Endothelial cell of umbilical vein (primary cell): Measurements from ENCODE around the gene IQGAP2.

Source experiments
- POLR2A ChIP-seq: IDR thresholded peaks from 2 replicates; pipeline ENCODE4 v1.6.1; 2012; ENCODE audit warnings: low read depth, mild to moderate bottlenecking, control low read depth, low read length
- POLR2AphosphoS5 ChIP-seq: IDR thresholded peaks from 2 replicates; pipeline ENCODE4 v1.6.1; 2012; ENCODE audit warnings: low read depth, mild to moderate bottlenecking, control low read depth, low read length, moderate library complexity; ENCODE audit not compliant: insufficient read depth
- TF ChIP-seq, protein P1 (sequence below), 2 donors: IDR thresholded peaks; 1 replicate in 1 of 2; 2 replicates in 1 of 2; pipeline ENCODE4 v1.5.1; 2011; ENCODE audit warnings: low read length in 2 of 2, mild to moderate bottlenecking in 2 of 2, moderate library complexity in 2 of 2, control low read depth in 1 of 2, inconsistent platforms in 1 of 2, low read depth in 1 of 2; ENCODE audit not compliant: insufficient read depth in 1 of 2; ENCODE audit errors: extremely low read depth in 1 of 2

DNA sequence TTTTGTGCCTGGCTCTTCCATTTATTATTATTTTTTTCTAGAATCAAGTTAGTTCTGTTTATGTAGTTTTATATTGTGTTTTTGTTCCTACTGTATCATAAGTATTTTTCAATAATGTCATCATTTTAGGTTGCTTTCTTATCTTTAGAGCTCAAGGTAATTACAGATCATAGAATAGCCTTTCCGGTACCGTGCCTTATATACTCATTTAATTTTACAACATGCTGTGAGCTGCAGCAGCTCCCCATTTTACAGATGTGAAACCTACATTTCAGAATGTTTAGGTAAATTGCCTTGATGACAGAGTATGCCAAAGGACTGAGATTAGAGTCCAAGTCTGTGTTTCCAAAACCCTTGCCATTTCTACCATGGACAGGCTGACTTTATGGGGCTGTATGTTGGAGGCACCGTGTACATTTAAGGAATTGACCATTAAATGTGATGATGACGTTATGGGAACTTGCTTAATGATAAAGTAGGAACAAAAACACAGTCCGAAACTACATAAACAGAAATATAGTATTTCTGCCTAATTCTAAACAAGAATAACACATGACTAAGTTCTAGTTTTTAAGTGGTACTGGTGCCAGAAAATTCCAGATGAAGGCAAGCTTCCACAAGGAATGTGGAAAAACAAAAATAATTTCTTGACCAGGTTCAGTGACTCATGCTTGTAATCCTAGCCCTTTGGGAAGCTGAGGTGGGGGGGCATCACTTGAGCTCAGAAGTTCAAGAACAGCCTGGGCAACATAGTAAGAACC lies 97.7 kb downstream of the IQGAP2 start:
- TF ChIP-seq POLR2A (no peak), POLR2AphosphoS5 (no peak)
- TF ChIP-seq, protein P1, sequence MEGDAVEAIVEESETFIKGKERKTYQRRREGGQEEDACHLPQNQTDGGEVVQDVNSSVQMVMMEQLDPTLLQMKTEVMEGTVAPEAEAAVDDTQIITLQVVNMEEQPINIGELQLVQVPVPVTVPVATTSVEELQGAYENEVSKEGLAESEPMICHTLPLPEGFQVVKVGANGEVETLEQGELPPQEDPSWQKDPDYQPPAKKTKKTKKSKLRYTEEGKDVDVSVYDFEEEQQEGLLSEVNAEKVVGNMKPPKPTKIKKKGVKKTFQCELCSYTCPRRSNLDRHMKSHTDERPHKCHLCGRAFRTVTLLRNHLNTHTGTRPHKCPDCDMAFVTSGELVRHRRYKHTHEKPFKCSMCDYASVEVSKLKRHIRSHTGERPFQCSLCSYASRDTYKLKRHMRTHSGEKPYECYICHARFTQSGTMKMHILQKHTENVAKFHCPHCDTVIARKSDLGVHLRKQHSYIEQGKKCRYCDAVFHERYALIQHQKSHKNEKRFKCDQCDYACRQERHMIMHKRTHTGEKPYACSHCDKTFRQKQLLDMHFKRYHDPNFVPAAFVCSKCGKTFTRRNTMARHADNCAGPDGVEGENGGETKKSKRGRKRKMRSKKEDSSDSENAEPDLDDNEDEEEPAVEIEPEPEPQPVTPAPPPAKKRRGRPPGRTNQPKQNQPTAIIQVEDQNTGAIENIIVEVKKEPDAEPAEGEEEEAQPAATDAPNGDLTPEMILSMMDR (IDR thresholded peaks at IDR 0.05; ENCODE audit: extremely low read depth in 1 of 2, insufficient read depth in 1 of 2, low read depth in 1 of 2, low read length in 2 of 2), result no peak
